ENCODE data around the gene CDKN1B.

DNA sequence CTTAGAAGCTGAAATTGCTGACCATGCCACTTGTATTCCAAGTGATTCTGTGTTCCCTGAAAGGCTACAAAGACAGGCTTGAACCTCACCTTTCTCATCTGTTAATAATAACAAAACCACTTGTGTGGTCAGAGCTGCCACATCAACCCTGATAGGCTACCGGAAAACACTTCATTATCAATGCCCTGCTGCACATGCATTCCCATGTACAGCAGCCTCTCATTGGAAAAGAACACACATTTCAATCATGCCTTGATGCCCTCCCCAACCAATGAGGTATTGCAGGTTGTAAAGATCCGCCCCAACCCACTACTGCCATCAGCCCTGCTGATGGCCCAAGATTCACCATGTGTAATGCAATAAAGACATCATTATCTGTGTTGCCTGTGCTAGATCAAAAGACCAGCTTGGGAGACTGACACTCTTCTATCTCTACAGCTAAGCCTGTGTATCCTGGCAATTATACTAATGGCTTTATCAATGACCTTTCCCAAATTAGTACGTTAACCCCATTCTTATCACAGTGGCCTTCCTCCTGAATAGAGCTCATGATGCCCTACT is 24.0 kb upstream of the CDKN1B start:
- TF ChIP-seq, protein P1, sequence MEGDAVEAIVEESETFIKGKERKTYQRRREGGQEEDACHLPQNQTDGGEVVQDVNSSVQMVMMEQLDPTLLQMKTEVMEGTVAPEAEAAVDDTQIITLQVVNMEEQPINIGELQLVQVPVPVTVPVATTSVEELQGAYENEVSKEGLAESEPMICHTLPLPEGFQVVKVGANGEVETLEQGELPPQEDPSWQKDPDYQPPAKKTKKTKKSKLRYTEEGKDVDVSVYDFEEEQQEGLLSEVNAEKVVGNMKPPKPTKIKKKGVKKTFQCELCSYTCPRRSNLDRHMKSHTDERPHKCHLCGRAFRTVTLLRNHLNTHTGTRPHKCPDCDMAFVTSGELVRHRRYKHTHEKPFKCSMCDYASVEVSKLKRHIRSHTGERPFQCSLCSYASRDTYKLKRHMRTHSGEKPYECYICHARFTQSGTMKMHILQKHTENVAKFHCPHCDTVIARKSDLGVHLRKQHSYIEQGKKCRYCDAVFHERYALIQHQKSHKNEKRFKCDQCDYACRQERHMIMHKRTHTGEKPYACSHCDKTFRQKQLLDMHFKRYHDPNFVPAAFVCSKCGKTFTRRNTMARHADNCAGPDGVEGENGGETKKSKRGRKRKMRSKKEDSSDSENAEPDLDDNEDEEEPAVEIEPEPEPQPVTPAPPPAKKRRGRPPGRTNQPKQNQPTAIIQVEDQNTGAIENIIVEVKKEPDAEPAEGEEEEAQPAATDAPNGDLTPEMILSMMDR (IDR thresholded peaks at IDR 0.05) = no peak
- TF ChIP-seq POLR2A (IDR thresholded peaks at IDR 0.05) = no peak
